ENCODE results near the gene EPC1.
"Not testable (repeated sequence)": the region's sequence is repeated elsewhere in the genome, so short reads cannot be mapped to it uniquely, and the experiment has no call there.

EPC1 gene, protein sequence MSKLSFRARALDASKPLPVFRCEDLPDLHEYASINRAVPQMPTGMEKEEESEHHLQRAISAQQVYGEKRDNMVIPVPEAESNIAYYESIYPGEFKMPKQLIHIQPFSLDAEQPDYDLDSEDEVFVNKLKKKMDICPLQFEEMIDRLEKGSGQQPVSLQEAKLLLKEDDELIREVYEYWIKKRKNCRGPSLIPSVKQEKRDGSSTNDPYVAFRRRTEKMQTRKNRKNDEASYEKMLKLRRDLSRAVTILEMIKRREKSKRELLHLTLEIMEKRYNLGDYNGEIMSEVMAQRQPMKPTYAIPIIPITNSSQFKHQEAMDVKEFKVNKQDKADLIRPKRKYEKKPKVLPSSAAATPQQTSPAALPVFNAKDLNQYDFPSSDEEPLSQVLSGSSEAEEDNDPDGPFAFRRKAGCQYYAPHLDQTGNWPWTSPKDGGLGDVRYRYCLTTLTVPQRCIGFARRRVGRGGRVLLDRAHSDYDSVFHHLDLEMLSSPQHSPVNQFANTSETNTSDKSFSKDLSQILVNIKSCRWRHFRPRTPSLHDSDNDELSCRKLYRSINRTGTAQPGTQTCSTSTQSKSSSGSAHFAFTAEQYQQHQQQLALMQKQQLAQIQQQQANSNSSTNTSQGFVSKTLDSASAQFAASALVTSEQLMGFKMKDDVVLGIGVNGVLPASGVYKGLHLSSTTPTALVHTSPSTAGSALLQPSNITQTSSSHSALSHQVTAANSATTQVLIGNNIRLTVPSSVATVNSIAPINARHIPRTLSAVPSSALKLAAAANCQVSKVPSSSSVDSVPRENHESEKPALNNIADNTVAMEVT

DNA sequence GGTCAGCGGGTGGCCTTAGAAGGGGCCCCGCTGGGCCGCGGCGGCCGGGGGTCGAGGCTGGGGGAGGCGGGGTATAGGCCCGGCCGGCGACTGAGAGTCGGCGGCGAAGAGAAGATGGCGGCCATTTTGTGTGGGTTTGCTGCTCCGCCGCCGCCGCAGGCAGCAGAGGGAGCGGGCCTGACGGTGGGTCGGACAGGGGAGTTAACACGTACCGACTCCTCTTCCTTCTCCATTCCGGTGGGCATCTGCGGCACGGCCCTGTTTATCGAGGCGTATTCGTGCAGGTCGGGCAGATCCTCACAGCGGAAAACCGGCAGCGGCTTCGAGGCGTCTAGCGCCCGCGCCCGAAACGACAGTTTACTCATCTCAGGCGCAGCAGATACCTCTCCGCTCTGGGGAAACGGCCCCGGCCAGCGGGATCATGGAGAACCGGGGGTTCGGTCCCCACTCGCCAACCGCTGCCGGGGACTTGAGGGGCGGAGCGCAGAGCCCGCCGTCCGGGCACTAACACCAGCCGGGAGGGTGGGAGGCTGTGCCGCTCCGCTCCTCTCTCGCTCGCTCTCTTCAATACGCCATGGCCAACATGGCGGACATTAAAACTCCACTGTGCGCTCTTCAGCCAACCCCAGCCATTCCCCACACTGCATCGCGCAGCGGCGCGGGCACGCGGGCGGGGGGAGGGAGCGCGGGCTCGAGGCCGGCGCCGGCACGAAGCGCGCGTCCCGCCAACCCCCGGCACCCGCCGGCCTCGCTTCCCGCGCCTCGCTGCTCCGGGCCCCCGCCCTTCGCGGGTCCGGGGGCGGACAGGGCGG is at the start of gene EPC1:
Gene EPC1 (minus strand): TSS at position 608 of the 812 bp plus-strand sequence. CDS start 243 bp downstream, at position 365.
- peak within 1 kb of the TSS; percentile 77 for H3K4me3 ChIP-seq (ENCODE audit: low read length)

GRCh38 chr10:32393911-32394310 is 47.0 kb upstream of the EPC1 start:
- no peaks in the 10 kb centered on the region for H3K27me3 ChIP-seq (ENCODE audit: control insufficient read depth, insufficient read depth, low read length)
- H3K4me1 ChIP-seq (ENCODE audit: control insufficient read depth, insufficient read depth, low read length): no peaks in the 10 kb centered on the region
- WGBS (ENCODE audit: insufficient coverage, insufficient read length): no CpG with 5 or more reads among the region's 4 CpGs
- DNase-seq (ENCODE audit: low read depth, low spot score): no peak
- no peaks in the 10 kb centered on the region for H3K9me3 ChIP-seq (ENCODE audit: control insufficient read depth, insufficient read depth, low read length)
- H3K36me3 ChIP-seq (ENCODE audit: control insufficient read depth, insufficient read depth, low read length): no peaks in the 10 kb centered on the region
- H3K27ac ChIP-seq (ENCODE audit: low read length): no peak overlapping the region
- H3K4me3 ChIP-seq (ENCODE audit: low read length): no peak overlapping the region

More for the DNA sequence above, at the start of gene EPC1:
- no peaks in the 10 kb centered on the region for H3K9me3 ChIP-seq (ENCODE audit: control insufficient read depth, insufficient read depth, low read length)
- no peak within 1 kb of the TSS for H3K27ac ChIP-seq (ENCODE audit: low read length)
- H3K27me3 ChIP-seq (ENCODE audit: control insufficient read depth, insufficient read depth, low read length): no peaks in the 10 kb centered on the region
- WGBS (ENCODE audit: insufficient coverage, insufficient read length): no CpG with 5 or more reads among the region's 97 CpGs
- no peak for DNase-seq (ENCODE audit: low read depth, low spot score)
- H3K4me1 ChIP-seq (ENCODE audit: control insufficient read depth, insufficient read depth, low read length): peaks cover 2% of the 10 kb centered on the region; the same call in 1 of the 2 replicates
- no peaks in the 10 kb centered on the region for H3K36me3 ChIP-seq (ENCODE audit: control insufficient read depth, insufficient read depth, low read length)

- H3K9me3 ChIP-seq (ENCODE audit: control insufficient read depth, insufficient read depth, low read length); DNase-seq (ENCODE audit: low read depth, low spot score); H3K27ac ChIP-seq (ENCODE audit: low read length); H3K4me3 ChIP-seq (ENCODE audit: low read length); H3K27me3 ChIP-seq (ENCODE audit: control insufficient read depth, insufficient read depth, low read length); H3K36me3 ChIP-seq (ENCODE audit: control insufficient read depth, insufficient read depth, low read length); H3K4me1 ChIP-seq (ENCODE audit: control insufficient read depth, insufficient read depth, low read length): not testable (repeated sequence)
These were observed 45.3 kb upstream of the EPC1 start for GRCh38 chr10:32392284-32392683.

- H3K4me1 ChIP-seq (ENCODE audit: control insufficient read depth, insufficient read depth, low read length): no peaks in the 10 kb centered on the region
- WGBS (ENCODE audit: insufficient coverage, insufficient read length): no CpG with 5 or more reads among the region's 3 CpGs
- no peak overlapping the region for H3K4me3 ChIP-seq (ENCODE audit: low read length)
- no peaks in the 10 kb centered on the region for H3K27me3 ChIP-seq (ENCODE audit: control insufficient read depth, insufficient read depth, low read length)
- no peaks in the 10 kb centered on the region for H3K36me3 ChIP-seq (ENCODE audit: control insufficient read depth, insufficient read depth, low read length)
- no peaks in the 10 kb centered on the region for H3K9me3 ChIP-seq (ENCODE audit: control insufficient read depth, insufficient read depth, low read length)
- DNase-seq (ENCODE audit: low read depth, low spot score): no peak
- no peak overlapping the region for H3K27ac ChIP-seq (ENCODE audit: low read length)
These were observed 43.2 kb upstream of the EPC1 start for GRCh38 chr10:32390193-32390592.

DNA sequence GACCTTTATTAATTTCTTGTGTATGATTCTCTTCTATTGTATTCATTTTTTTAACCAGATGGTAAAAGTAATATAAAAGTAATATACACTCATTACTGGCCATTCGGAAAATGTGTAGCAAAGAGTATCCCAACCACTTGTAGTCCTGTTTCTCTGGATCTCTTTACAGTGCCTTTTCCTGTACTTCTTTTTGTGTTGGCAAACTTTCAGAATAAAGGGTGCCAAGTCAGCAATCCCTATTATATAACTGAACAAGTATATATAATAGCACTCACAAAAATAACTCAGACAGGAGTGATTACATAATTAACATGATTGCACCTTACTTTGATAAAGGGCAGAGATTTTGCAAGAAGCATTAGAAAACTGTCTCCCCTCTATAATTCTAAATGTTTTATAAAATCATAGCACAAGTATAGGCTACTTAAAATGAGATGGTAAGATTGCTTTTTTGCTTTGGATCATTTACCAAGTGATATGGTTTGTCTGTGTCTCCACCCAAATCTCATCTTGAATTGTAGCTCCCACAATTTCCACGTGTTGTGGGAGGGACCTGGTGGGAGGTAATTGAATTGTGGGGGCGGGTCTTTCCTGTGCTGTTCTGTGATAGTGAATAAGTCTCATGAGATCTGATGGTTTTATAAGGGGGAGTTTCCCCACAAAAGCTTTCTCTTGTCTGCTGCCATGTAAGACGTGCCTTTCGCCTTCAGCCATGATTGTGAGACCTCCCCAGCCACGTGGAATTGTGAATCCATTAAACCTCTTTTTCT is 41.5 kb upstream of the EPC1 start:
- WGBS (ENCODE audit: insufficient coverage, insufficient read length): no CpG with 5 or more reads among the region's 6 CpGs
- Histone ChIP-seq H3K36me3 (ENCODE audit: control insufficient read depth, insufficient read depth, low read length) (no peaks in the 10 kb centered on the region), H3K4me3 (ENCODE audit: low read length) (no peak overlapping the region), H3K4me1 (ENCODE audit: control insufficient read depth, insufficient read depth, low read length) (no peaks in the 10 kb centered on the region), H3K27me3 (ENCODE audit: control insufficient read depth, insufficient read depth, low read length) (no peaks in the 10 kb centered on the region), H3K27ac (ENCODE audit: low read length) (no peak overlapping the region), H3K9me3 (ENCODE audit: control insufficient read depth, insufficient read depth, low read length) (no peaks in the 10 kb centered on the region)
- no peak for DNase-seq (ENCODE audit: low read depth, low spot score)

GRCh38 chr10:32386623-32387260 is 39.8 kb upstream of the EPC1 start:
- no peak overlapping the region for H3K27ac ChIP-seq (ENCODE audit: low read length)
- DNase-seq (ENCODE audit: low read depth, low spot score): no peak
- WGBS (ENCODE audit: insufficient coverage, insufficient read length): no CpG with 5 or more reads among the region's 7 CpGs
- H3K36me3 ChIP-seq (ENCODE audit: control insufficient read depth, insufficient read depth, low read length): no peaks in the 10 kb centered on the region
- H3K27me3 ChIP-seq (ENCODE audit: control insufficient read depth, insufficient read depth, low read length): no peaks in the 10 kb centered on the region
- no peaks in the 10 kb centered on the region for H3K9me3 ChIP-seq (ENCODE audit: control insufficient read depth, insufficient read depth, low read length)
- H3K4me3 ChIP-seq (ENCODE audit: low read length): no peak overlapping the region
- H3K4me1 ChIP-seq (ENCODE audit: control insufficient read depth, insufficient read depth, low read length): no peaks in the 10 kb centered on the region

- no peaks in the 10 kb centered on the region for H3K27me3 ChIP-seq (ENCODE audit: control insufficient read depth, insufficient read depth, low read length)
- H3K4me1 ChIP-seq (ENCODE audit: control insufficient read depth, insufficient read depth, low read length): no peaks in the 10 kb centered on the region
- H3K27ac ChIP-seq (ENCODE audit: low read length): no peak overlapping the region
- WGBS (ENCODE audit: insufficient coverage, insufficient read length): no CpG with 5 or more reads among the region's 4 CpGs
- H3K36me3 ChIP-seq (ENCODE audit: control insufficient read depth, insufficient read depth, low read length): no peaks in the 10 kb centered on the region
- H3K9me3 ChIP-seq (ENCODE audit: control insufficient read depth, insufficient read depth, low read length): no peaks in the 10 kb centered on the region
- H3K4me3 ChIP-seq (ENCODE audit: low read length): no peak overlapping the region
- no peak for DNase-seq (ENCODE audit: low read depth, low spot score)
These were observed 37.2 kb upstream of the EPC1 start for GRCh38 chr10:32384171-32384570.

GRCh38 chr10:32381165-32381564 is 34.2 kb upstream of the EPC1 start:
- Histone ChIP-seq H3K4me3 (ENCODE audit: low read length) (no peak overlapping the region), H3K9me3 (ENCODE audit: control insufficient read depth, insufficient read depth, low read length) (no peaks in the 10 kb centered on the region), H3K27me3 (ENCODE audit: control insufficient read depth, insufficient read depth, low read length) (no peaks in the 10 kb centered on the region), H3K27ac (ENCODE audit: low read length) (no peak overlapping the region), H3K4me1 (ENCODE audit: control insufficient read depth, insufficient read depth, low read length) (no peaks in the 10 kb centered on the region), H3K36me3 (ENCODE audit: control insufficient read depth, insufficient read depth, low read length) (no peaks in the 10 kb centered on the region)
- WGBS (ENCODE audit: insufficient coverage, insufficient read length): no CpG with 5 or more reads among the region's 3 CpGs
- DNase-seq (ENCODE audit: low read depth, low spot score): no peak

GRCh38 chr10:32379950-32380551 is 33.1 kb upstream of the EPC1 start:
- H3K4me1 ChIP-seq (ENCODE audit: control insufficient read depth, insufficient read depth, low read length): no peaks in the 10 kb centered on the region
- H3K36me3 ChIP-seq (ENCODE audit: control insufficient read depth, insufficient read depth, low read length): no peaks in the 10 kb centered on the region
- no peak overlapping the region for H3K27ac ChIP-seq (ENCODE audit: low read length)
- H3K4me3 ChIP-seq (ENCODE audit: low read length): no peak overlapping the region
- H3K9me3 ChIP-seq (ENCODE audit: control insufficient read depth, insufficient read depth, low read length): no peaks in the 10 kb centered on the region
- WGBS (ENCODE audit: insufficient coverage, insufficient read length): no CpG with 5 or more reads among the region's 7 CpGs
- no peaks in the 10 kb centered on the region for H3K27me3 ChIP-seq (ENCODE audit: control insufficient read depth, insufficient read depth, low read length)
- DNase-seq (ENCODE audit: low read depth, low spot score): no peak

Data from iPS DF 6.9 (cell line).